Cardiac muscle cell (in vitro differentiated cells and primary cell): ENCODE data around the gene CHAC1. TPM values are rescaled to one million over a fixed set of nuclear protein-coding genes. Genes with fewer than 3 reads are reported as not detected.

Experiments used
- DNase-seq, 2 donors: peaks; one replicate each; pipeline versions ENCODE4 v3.0.0 to v3.0.0-alpha.2; 2010 to 2017; ENCODE audit warnings: low read depth in 1 of 2, low spot score in 1 of 2
- H3K27ac ChIP-seq: fragments of 200-600 bp; sonication (generic); 2 replicates; pipeline ENCODE4 v1.5.1; 2016
- H3K27me3 ChIP-seq: fragments of 200-600 bp; sonication (generic); 2 replicates; pipeline ENCODE4 v1.6.0; 2016; ENCODE audit warnings: control low read depth
- H3K36me3 ChIP-seq: fragments of 200-600 bp; sonication (generic); 2 replicates; pipeline ENCODE4 v1.5.1; 2016; ENCODE audit warnings: control low read depth
- H3K4me1 ChIP-seq: fragments of 200-600 bp; sonication (generic); 2 replicates; pipeline ENCODE4 v1.8.1; 2017; ENCODE audit warnings: low read depth, mild to moderate bottlenecking, mixed run types
- H3K4me3 ChIP-seq: fragments of 200-600 bp; sonication (generic); 2 replicates; pipeline ENCODE4 v1.5.1; 2016; ENCODE audit warnings: mild to moderate bottlenecking
- H3K9me3 ChIP-seq: fragments of 200-600 bp; sonication (generic); 2 replicates; pipeline ENCODE4 v1.5.1; 2017; ENCODE audit warnings: low read depth, mild to moderate bottlenecking, control low read depth
- CTCF ChIP-seq: IDR thresholded peaks from 2 replicates; pipeline ENCODE4 v1.5.1; 2012; ENCODE audit warnings: low read depth, mild to moderate bottlenecking, low read length
- polyA plus RNA-seq: library from polyadenylated mRNA; unstranded; fragments of >200 nt; fragmentation: Nextera tagmentation; extraction: Ambion mirVana; gene quantifications from 2 replicates; pipeline ENCODE4 v1.2.1, GENCODE V29; 2016
- total RNA-seq: library from RNA; depleted of rRNA; stranded (reverse); fragments of >200 nt; gene quantifications from 2 replicates; pipeline ENCODE4 v1.2.3, GENCODE V29; 2016

CHAC1 gene
- total and polyA plus RNA-seq, 2 experiments from 2014 or later = 5.0 to 6.0 TPM

DNA sequence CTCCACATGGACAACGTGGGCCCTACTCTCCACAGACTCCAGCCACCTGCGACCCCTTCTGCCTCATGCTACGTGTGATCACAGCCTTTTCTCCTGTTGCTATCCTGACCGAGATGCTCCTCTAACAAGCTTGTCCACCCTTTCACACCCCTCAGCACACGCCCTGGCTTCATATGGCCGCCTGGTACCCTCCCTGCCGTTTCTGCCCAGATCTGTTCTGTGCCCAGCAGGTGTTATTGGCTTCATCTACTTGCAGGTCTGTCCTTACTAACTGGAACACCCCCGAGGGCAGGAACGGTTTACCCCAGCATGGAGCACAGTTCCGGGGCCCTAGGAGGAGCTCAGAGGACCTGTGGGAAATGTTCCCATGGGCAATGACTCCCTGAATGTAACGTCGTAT, 9.9 kb downstream of the CHAC1 start:
- no peaks in the 10 kb centered on the region for H3K9me3 ChIP-seq
- H3K4me1 ChIP-seq = no peaks in the 10 kb centered on the region
- no peaks in the 10 kb centered on the region for H3K36me3 ChIP-seq
- no peak overlapping the region for H3K27ac ChIP-seq
- no peak for TF ChIP-seq CTCF
- DNase-seq = no peak
- no peak overlapping the region for H3K4me3 ChIP-seq
- H3K27me3 ChIP-seq = no peaks in the 10 kb centered on the region

DNA sequence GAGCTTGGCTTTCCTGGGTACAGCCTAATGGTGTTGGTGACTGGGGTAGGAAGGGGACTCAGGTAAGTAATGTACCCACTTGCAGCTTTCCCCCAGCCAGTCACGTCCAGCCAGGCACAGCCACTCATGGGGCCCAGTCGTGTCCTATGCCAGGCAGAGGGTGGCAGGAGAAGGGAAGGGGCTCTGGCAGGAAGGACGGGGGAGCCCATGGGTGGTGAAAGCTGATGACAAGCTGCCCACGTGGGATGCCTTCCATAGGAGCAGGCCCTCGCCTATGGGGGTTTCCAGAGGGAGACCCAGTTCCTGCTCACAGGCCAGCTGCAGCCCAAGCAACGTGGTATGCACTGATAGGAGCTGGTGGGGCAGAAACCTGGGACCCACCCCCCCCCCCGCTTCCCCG, 10.7 kb downstream of the CHAC1 start:
- no peak for DNase-seq
- Histone ChIP-seq H3K27ac (no peak overlapping the region), H3K4me3 (no peak overlapping the region), H3K9me3 (no peaks in the 10 kb centered on the region), H3K4me1 (no peaks in the 10 kb centered on the region), H3K27me3 (no peaks in the 10 kb centered on the region), H3K36me3 (no peaks in the 10 kb centered on the region)
- TF ChIP-seq CTCF = no peak

- Histone ChIP-seq H3K4me3 (no peak overlapping the region), H3K9me3 (no peaks in the 10 kb centered on the region), H3K27ac (no peak overlapping the region), H3K27me3 (no peaks in the 10 kb centered on the region), H3K36me3 (no peaks in the 10 kb centered on the region), H3K4me1 (no peaks in the 10 kb centered on the region)
- no peak for TF ChIP-seq CTCF
- DNase-seq = no peak
Measured at GRCh38 chr15:40964634-40965033, 11.4 kb downstream of the CHAC1 start.

GRCh38 chr15:40968290-40969085, 15.2 kb downstream of the CHAC1 start:
- no peak overlapping the region for H3K4me3 ChIP-seq
- H3K36me3 ChIP-seq = no peaks in the 10 kb centered on the region
- no peaks in the 10 kb centered on the region for H3K4me1 ChIP-seq
- no peak overlapping the region for H3K27ac ChIP-seq
- TF ChIP-seq CTCF = no peak
- no peaks in the 10 kb centered on the region for H3K9me3 ChIP-seq
- DNase-seq = no peak
- no peaks in the 10 kb centered on the region for H3K27me3 ChIP-seq

DNA sequence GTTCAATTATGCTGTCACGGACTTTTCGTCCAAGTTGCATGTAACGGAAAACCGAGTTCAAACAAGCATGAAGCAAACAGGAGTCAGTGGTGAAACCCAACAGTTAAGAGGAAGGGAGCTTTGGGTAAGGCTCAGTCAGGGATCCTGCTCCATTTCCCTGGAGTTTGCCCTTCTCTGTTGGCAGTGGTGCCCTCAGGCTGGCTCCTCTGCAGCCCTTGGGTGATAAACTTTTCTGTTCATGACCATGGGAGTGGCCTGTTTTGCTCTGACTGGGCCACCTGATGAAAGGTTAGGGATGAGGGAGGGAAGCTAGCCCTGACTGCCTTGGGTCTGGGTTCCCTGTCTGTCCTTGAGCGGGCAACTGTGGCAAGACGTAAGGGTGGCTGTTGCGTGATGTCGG, 16.1 kb downstream of the CHAC1 start:
- Histone ChIP-seq H3K4me3 (no peak overlapping the region), H3K4me1 (no peaks in the 10 kb centered on the region), H3K27me3 (no peaks in the 10 kb centered on the region), H3K27ac (no peak overlapping the region), H3K9me3 (no peaks in the 10 kb centered on the region), H3K36me3 (no peaks in the 10 kb centered on the region)
- no peak for DNase-seq
- no peak for TF ChIP-seq CTCF
